HG03097 (cell line): ENCODE data around the gene CLCN7.
A peak's percentile ranks its signal among the peaks of the same experiment; 100 is the strongest.

Experiments used
- ATAC-seq: cut with Tn5 transposase; IDR thresholded peaks from one replicate; pipeline ENCODE4 v1.9.1; 2021; ENCODE audit not compliant: unreplicated experiment, low FRiP score

Gene CLCN7

DNA sequence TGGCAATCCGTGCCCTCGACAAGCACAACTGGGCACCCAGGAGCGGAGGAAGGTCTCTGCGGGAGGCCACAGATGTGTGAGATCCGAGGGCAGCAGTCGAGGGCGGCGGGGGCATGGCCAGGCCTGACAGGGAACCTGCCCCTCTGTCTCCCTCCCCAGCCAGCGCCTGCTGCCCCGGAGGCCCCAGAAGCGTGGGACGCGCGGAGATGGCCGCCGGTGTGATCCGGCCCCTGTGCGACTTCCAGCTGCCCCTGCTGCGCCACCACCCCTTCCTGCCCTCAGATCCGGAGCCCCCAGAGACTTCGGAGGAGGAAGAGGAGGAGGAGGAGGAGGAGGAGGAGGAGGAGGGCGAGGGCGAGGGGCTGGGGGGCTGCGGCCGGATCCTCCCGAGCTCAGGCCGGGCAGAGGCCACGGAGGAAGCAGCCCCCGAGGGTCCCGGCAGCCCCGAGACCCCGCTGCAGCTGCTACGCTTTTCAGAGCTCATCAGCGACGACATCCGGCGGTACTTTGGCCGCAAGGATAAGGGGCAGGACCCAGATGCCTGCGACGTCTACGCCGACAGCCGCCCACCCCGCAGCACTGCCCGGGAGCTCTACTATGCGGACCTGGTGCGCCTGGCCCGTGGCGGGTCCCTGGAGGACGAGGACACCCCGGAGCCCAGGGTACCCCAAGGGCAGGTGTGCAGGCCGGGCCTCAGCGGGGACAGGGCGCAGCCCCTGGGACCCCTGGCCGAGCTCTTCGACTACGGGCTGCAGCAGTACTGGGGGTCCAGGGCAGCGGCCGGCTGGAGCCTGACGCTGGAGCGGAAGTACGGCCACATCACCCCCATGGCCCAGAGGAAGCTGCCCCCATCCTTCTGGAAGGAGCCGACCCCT lies 42.2 kb downstream of the CLCN7 start:
- no peak for ATAC-seq

GRCh38 chr16:1431497-1432270 lies 43.1 kb downstream of the CLCN7 start:
- no peak for ATAC-seq

- no peak for ATAC-seq
Measured at GRCh38 chr16:1430759-1431496, 43.9 kb downstream of the CLCN7 start, which contains the start of gene PERCC1. Gene PERCC1 (plus strand): TSS chr16:1431078. CDS start chr16:1432594, 1,516 bp downstream.

GRCh38 chr16:1430214-1430758 lies 44.5 kb downstream of the CLCN7 start:
- ATAC-seq, result no peak

DNA sequence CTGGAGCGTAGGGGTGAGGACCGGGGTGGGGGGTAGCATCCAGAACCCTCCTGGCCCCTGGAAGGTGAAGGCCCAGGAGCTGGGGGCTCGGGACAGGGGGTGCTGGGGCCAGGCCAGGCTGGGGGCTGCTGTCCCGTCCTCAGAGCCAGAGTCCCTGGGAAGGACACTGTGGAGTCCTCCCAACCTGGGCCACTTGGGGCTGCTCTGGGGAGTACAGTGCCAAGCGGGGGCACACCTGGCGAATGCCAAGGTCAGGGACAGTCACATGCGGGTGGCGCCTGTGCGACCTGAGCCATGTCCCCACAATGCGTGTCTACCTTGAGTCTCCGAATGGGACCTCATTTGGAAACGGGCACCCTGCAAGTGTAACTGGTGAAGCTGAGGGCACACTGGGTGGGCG lies 45.2 kb downstream of the CLCN7 start:
- no peak for ATAC-seq

DNA sequence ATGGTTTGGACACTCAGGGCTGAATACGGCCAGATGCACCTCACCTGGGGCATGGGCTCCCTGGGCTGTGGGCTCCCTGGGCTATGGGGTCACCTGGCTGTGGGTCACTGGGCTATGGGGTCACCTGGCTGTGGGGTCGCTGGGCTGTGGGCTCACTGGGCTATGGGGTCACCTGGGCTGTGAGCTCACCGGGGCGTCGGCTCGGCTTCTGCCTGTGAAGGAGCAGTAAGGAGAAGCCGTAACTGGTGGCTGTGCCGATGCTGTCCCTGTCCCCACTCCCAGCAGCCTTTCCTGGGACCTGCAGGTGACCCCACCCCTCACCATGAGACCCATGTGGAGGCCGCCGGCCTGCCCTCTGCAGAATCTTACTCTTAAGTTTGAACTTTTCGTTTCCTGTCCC lies 45.8 kb downstream of the CLCN7 start:
- no peak for ATAC-seq

GRCh38 chr16:1428511-1428910 lies 46.3 kb downstream of the CLCN7 start:
- ATAC-seq, result no peak

GRCh38 chr16:1427473-1428461 lies 47.1 kb downstream of the CLCN7 start:
- ATAC-seq, result no peak

DNA sequence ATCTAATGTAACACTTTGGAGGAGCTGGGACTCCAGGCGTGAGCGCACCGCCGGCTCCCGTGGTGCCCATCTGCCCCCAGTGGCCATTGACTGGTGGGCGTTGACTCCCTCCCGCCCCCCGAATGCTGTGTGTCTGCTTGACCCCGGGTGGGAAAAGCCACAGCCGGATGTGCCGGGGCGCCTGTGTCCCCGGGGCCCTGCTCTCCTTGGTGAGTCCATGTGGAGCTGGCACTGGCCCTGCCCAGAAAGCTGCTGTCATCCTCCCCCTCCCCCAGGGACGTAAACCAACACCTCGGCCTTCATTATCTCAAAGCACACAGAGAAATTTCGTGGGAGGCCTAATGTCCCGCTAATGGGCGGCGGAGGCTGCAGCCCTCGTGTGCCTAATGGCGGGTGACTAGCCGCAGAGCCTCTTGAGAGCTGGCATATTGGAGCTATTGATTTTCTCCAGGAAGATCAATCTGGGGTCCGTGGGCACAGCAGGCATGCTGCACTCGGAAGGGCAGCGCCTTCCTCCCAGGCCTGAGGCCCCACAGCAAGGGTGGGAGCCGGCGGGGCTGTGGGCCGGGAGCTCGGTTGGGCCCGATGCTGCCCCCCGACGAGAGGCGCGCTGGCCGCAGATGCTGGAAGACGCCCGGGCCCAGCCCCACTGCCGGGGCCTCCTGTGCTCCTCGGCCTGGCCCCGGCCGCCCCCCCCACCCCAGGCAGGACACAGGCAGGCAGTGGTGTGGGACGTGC lies 47.9 kb downstream of the CLCN7 start:
- ATAC-seq, result no peak

- ATAC-seq, result no peak
Measured at GRCh38 chr16:1425616-1426370, 49.0 kb downstream of the CLCN7 start.

DNA sequence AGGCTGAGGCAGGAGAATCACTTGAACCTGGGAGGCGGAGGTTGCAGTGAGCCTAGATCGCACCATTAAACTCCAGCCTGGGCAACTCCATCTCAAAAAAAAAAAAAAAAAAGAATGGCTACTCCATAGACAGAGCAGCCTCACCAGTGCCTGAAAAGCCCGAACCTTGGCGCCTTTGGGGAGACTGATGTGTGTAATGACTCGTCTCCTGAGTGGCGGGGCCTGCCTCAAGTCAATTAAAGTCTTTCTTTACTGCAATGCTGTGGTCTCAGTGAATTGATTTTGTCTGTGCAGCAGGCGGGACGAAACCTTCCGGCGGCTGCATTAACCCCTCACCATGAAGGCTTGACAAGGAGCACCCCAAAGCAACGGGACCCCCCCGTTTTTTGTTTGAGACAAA lies 50.8 kb downstream of the CLCN7 start:
- ATAC-seq, result no peak

DNA sequence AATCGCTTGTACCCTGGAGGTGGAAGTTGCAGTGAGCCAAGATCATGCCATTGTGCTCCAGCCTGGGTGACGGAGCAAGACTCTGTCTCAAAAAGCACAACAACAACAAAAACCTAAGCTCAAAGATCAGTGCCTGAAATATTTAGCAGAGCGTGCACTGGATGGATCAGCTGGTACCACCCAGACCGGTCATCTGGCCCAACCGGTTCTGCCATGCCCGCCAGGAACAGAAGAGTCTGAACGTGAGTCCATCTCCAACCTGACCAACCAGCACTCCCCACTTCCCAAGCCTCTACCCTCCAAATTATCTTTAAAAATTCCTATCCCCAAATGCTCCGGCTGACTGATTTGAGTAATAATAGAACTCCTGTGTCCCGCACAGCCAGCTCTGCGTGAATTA lies 52.8 kb downstream of the CLCN7 start:
- no peak for ATAC-seq

DNA sequence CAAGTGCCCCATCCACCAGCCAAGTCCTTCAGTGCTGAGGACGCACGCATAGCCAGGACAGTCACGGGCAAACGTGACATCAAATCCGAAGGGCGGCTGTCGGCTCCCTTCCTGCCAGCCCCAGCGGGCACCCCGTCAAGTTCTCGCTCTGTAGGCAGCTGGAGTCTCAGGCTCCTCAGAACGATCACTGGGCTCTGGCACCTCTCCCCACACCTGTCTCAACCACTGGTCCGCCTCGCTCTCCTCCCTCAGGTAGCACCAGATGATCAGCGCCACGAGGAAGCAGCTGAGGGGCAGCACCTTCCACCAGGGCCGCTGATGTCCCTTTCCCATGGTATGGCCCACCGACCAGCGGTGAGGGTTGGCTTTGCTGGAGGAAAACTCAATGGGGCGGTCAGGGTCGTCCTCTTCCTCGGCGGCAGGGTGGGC lies 54.7 kb downstream of the CLCN7 start:
- ATAC-seq, result peak; percentile 3

DNA sequence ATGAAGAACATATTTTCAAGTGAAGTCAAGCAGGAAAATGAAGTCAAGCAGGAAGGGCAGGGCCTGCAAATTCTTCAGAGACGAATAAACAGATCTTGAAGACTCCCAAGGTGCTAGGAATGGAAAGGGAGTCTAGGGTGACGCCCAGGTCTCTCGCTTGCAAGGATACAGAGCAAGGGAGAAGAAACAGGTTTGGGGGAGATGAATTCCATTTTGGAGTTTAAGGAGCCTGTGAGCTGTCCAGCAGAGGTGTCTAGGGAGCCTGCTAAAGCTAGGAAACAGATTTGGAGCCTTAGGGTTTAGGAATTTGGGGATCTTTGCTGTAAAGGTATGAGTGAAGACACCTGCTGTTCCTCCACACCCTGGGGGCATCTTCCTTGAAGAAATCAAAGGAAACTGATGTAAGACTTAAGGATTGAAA lies 58.3 kb downstream of the CLCN7 start:
- ATAC-seq, result no peak

GRCh38 chr16:1414532-1415260 lies 60.1 kb downstream of the CLCN7 start, which contains the start of gene UNKL:
Gene UNKL (minus strand): TSS chr16:1414704. CDS start chr16:1414691, 13 bp downstream.
- ATAC-seq, result no peak

DNA sequence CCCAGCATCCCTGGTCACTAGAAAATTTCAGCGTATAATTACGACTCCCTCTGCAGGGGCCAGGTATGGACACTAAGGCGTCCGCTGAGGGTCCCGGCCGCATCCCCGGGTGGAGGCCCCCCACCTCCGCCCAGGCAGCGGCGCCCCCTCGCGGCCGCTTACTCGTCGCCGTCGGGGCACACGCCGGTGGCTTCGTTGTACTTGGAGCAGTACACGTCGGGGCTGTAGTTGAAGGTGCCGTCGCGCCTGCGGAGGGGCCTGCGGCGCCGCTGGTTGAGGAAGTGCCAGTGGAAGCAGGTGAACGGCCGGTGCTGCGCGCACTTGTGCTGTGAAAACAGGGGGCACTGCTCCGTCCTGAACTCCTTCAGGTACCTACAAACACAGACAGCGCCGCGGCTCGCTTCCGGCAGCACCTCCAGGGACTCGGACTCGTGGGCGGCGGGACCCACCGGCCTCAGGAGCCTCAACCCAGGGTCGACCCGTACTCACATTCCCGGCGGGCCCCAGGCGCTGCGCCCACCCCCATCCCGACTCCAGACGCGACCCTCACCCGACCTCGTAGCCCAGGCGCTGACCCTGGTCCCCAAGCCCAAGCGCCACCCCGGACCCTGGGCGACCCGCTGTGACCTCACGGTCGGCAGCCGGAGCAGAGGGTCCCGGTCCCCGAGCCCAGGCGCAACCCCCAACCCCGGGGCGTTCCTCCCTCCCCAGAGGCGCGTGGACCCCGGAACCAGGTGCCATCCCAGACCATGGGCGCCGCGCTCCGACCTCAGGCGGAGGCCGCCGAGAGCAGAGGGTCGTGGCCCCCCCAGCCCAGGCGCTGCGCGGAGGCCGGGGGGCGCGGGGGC lies 60.9 kb downstream of the CLCN7 start:
- no peak for ATAC-seq
